GM19099 (cell line): ENCODE measurements around the gene HSP90B1.

ENCODE experiments used
- POLR2A ChIP-seq: IDR thresholded peaks from 3 replicates; pipeline ENCODE4 v1.6.1; 2011; ENCODE audit warnings: low read depth; ENCODE audit not compliant: insufficient read length; ENCODE audit errors: extremely low read depth

HSP90B1 gene

GRCh38 chr12:103994235-103994634 lies 64.0 kb downstream of the HSP90B1 start:
- no peak for TF ChIP-seq POLR2A

GRCh38 chr12:103996595-103996994 lies 66.4 kb downstream of the HSP90B1 start:
- TF ChIP-seq POLR2A: no peak

GRCh38 chr12:103997286-103997900 lies 67.2 kb downstream of the HSP90B1 start:
- no peak for TF ChIP-seq POLR2A
